ENCODE measurements around the gene NT5C3B.

NT5C3B gene

DNA sequence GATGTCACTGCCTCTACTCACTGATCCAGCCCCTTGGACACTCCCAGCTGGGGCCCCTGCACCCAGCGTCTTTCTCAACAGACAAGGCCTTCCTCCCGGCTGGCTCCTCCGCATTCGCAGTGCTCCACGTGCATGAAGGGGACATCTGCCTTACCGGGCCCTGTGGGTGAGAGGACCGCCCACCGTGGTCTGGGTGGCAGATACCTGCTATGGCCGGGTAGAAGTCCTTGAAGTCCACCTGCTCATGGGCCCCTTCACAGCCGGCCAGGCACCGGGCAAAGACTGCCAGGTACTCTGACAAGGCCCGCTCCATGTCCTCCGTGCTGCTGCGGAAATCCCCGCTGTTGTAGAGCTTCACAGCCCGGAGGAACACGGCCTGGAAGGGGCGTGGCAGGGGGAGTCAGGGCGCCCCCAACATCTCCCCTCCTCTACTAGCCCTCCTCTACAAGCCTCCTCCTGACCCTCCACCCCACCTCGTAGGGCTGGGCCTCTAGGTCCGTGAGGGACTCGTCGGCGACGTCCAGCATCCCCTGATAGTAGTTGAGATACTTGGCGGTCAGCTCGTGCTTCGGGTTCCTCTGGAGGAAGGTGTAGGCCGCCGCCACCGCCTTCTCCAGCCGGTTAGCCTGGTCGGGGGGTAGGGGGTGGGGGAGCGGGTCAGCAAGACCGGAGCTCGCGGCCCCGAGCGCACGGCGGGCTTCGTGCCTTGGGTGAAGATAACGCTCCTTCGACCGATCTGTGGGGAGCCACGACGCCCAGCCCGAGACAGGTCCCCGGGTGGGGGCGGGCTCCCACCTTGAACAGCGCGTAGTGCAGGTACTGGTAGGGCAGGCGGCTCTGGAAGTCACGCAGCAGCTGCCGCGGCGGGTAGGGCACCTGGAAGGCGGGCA lies 25.1 kb downstream of the NT5C3B start:
- DNase-seq (ENCODE audit: low read depth), result no peak

DNA sequence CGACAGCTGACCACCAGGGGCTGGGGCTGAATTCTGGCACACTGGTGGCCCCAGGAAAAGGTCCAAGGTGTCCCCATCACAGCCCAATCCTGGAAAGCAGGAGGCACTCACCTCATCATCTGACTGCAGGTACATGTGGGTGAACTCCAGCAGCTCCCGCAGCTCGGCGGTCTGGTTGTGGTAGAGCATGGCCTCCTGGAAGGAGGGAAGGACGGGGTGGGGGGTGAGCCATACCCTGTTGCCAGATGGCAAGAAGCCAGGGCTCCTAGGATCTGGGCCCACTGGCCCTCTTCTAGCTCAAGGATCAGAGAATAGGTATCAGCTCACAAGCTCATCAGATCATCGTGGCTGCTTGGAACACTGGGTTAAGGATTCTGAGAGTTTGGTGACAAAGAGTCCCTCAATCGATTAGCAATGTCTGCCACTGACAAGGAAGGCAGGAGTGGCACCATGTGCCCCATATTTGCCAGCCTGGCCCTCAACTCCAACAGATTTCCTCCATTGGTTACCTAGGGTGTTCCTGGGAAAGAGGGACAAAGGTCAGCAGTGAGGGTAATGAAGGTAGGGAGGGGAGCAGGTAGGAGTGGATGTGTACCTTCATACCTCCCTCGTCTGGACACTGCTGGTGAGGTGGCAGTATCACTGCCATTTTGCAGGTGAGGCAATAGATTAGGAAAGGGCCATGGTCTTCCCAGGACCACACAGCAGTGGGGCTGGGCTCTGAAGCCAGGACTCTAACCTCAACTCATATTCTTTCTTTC lies 29.2 kb downstream of the NT5C3B start:
- no peak for DNase-seq (ENCODE audit: low read depth)

DNA sequence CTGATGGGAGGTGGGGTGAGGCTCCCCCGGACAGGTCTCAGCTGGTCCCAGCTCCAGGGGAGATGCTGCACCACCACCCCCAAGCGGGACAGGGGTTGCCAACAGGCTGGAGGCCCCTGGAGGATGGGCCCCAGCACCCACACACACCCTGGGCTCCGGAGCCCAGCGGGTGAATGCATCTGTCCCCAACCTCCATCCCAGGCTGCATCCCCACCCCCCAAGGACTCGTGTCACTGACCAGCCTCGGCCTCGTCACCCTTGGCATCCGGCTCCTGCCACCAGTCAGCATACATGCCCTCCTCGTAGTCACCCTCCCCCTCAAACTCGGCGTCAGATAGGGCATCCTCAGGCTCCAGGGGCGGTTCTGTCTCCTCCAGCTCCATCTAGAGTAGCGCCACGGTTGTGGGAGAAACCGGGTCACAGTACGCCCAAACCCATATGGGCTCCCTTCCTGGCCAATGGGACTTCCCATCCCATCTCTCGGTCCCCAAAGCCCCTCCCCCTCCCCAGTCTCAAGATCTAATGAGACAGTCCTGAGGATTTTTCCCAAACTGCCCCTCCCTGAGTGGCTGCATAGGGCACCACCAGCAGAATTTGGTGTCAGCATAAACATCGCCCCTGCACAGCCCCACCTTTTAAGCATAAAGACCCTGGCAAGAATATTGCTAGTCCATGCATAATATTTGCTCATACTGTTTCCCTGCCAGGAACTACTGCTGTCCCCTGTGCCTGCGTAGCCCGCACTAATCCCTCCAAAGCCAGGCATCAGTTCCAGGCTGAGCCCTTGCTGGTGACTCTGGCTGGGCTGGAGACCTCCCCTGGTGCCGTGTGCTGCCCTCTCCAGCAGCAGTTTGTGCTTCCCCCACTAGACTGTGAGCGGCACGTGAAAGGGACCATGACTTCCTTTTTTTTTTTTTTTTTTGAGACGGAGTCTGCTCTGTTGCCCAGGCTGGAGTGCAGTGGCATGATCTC lies 32.7 kb downstream of the NT5C3B start:
- DNase-seq (ENCODE audit: low read depth), result no peak

DNA sequence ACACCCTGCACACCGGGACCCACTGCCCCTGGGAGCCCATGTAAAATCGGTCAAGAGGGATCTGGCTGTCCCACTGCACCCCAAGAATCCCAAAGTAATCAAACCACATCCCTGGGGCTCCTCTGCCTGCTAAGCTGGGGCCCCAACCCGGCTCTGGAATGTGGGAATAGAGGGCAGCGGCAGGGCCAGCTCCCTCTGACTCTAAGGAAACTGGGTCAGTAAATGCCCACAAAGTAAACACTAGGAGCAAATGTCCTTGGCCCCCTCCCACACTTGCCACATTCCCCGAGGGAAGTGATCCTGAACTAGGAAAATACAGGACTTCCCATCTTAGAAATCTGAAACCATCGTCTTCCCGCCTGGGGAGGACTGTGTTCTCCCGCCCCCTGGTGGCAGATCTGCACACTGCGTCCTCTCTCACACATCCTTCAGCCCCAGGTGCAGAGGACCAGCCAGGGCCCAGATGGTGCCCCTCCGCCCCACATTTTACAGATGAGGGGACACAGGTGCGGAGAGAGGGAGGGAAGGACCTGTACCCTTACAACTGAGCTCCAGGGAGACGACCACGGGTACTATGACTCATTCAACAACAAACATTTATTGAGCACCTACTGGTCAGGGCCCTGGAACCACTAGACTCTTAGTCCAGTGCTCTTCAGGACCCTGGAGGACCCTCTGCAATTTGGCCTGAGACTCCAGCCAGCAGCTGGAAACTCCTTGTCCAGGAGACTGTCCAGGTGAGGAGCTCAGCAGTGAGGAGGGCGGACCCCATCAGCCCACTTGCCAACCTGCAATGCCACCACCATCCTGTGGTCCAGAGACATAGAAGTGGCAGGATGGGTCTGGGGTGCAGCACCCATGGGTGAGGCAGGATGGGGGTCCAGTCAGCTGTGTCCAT lies 34.4 kb downstream of the NT5C3B start:
- peak; percentile 21 for DNase-seq (ENCODE audit: low read depth)

DNA sequence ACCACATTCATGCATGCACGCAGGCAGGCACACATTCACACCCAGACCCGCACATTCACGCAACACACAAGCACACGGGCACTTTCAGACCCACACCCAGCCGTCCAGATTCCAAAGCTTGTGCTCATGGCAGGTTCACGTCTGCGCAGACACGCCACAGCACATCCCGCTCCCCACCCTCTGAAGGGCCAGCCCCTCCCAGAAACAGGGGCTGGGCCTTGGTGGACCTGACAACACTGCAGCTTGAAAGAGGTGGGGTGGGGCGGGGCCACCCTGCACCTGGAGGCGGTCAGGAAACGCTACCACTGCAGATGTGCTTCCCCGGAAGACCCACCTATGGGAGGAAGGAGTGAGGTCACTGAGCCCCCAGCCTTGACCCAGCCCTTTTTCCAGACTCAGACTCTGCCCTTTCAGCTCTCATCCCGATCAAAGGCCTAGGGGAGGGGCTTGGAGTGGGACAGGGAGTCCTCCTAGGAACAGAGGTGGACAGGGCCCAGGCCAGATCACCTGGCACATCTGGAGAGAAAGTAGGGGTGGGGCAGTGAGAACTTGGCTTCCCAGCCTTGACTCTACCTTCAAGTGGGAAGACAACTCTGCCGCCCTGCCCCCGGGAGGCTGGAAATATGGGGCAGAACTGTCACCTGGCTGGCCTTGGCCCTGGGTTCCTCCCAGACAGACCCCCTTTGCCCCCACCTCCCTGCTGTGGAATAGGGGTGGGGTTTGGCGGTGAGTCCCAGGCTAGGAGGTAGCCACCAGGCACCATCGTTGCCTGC lies 35.2 kb downstream of the NT5C3B start:
- DNase-seq (ENCODE audit: low read depth), result no peak

DNA sequence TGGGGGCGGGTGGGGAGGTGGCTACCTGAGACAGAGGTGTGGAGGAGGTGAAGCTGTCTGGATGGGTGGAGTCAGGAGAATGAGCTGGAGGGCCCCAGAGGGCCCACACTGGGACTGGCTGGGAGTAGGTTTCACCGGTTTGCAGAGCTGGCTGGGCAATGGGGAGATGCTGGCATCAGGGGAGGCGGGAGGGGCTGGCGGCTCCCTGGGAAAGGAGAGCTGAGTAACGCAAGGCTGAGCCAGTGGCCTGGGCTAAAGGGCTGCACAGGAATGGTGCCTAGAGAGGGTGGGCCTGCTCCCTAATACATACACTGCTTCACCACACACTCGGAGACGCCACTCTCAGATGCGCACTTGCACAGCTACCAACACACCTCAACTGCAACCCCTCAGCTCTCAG lies 36.7 kb downstream of the NT5C3B start:
- DNase-seq (ENCODE audit: low read depth), result no peak

DNA sequence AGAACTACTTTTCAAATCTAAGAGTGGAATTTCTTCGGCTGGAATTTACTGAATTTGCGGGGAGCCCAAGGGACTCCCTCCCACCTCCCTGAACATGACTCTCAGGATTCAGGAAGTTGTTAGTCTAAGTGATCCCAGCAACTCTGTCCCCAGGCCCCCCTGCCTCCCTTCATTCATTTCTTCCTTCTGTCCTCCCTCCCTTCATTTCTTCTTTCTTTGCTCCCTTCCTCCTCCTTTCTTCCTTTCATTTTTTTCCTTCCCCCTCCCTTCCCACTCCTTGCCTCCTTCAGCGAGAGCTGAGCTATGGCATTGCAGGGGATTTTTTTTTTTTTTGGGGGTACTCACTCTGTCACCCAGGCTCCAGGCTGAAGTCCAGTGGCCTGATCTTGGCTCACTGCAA lies 38.7 kb downstream of the NT5C3B start:
- DNase-seq (ENCODE audit: low read depth), result no peak

DNA sequence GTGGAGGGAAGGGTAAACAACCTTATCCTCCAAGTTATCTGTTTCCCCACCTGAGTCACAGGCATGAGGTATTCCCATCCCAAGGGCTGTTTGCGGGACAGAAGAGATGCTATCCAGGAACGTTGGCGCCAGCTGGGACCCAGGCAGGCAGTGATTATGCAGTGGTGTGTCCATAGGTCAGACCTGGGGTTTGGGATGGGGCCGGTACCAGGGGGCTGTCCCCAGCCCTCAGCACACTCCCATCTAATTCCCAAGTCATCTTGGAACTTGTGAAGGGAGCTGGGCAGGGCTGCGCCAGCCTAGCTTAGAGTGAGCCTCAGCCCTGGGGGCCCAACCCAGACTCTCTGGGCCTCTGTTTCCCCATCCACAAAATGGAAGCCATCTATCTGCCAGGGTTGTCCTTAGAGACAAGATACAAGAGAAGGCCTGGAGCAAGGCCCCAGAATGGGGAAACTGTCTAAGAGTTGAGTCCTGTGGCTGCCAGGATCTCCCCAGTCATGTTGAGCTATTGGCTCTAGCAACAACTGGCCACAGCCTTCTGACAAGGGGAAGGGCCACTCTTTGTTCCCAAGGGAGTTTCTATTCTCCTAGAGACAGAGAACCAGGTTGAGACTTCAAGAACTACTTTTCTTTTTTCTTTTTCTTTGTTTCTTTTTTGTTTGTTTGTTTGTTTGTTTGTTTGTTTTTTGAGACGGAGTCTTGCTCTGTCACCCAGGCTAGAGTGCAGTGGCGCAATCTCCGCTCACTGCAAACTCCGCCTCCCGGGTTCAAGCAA lies 39.7 kb downstream of the NT5C3B start:
- no peak for DNase-seq (ENCODE audit: low read depth)

DNA sequence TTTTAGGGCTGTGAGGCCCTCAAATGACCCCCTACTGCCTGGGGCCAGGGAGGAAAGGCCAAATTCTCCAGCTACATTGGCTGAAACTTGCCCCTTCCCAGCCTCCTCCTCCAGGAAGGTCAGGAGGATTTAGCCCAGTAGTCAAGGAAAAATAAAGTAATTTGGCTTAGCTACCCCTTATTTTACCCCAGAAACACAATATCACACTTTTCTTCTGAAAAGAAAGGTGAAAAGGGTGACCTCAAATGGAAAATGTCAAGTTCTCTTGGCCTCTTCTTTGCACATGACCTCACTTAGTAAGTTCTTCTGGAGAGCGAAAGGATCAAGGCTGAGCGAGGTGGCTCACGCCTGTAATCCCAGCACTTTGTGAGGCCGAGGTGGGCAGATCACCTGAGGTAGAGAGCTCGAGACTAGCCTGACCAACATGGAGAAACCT lies 41.5 kb downstream of the NT5C3B start:
- no peak for DNase-seq (ENCODE audit: low read depth)

DNA sequence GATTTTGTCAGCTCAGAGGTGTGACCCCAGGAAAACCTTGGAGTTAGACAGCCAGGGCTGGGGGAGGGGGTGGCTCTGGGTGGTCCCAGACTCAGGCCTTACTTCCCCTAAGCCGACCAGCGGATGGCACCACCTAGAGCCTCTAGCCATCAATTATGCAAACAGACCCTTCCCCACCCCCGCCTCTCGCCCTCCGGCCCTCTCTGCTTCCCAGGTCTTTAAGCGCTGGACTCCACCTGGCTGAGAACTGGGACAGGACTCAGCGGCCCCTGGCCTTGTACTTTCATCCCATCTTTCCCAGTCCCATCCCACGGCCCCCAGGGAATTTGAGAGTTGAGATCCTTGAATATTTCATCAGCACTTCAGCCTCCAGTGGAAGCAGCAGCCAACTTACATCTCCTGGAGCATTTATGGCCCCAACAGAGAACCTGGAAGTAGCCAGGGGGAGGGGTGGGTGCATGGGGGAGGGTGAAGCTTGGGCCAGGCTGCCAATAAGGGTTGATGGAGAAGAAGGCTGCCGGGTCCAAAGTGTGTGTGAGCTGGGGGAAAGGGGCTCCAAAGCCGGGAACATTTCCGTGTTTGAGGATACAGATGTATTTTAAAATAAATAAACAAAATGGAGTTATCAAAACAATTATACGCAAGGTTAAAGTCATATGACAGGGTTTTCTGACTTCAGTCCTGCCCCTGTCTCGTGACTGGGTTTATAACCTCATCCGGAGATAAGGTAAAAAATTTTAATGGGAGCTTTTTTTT lies 42.1 kb downstream of the NT5C3B start:
- DNase-seq (ENCODE audit: low read depth), result no peak

DNA sequence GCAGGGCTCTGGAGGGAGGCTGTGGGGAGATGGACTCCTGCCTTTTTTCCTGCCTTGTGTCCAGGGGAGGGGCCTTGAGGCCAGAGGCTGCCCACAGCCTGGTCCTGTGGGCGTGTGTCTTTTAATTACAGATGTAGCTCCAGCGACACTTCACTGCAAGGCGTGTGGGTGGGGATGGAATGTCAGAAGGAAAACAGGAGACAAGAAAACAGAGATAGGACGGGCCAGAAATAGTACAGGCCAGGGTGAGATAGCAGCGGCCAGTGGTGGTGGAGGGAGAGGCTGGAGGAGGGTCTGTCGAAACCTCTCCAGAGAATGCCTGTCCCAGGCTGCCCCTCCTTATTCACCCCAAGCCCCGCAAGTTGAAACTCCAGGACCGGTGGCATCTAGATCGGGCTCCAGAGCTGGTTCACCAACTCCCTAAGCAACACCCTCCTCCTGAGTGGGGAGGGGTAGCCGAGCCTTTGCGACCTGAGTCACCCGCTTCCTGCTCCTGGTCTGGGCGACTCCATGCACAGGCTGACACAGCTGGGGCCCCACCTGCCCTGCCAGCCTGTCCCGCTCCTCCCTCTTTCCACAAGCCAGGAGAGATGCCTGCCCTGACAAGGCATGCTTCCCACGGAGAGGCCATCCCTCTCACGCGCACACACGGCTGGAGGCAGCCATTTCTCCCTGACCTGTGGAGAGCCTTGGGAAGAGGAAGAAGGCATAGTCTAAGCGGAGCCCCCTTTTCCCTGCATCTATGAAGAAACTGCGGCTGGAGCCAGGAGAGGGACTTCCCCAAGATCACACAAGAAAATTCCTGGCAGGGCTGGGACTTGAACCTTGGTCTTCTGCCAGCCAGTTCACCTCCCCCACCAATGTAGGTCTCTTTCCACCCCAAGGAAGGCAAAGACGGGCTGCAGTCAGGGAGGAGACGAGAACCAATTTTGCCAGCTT lies 42.9 kb downstream of the NT5C3B start:
- no peak for DNase-seq (ENCODE audit: low read depth)

DNA sequence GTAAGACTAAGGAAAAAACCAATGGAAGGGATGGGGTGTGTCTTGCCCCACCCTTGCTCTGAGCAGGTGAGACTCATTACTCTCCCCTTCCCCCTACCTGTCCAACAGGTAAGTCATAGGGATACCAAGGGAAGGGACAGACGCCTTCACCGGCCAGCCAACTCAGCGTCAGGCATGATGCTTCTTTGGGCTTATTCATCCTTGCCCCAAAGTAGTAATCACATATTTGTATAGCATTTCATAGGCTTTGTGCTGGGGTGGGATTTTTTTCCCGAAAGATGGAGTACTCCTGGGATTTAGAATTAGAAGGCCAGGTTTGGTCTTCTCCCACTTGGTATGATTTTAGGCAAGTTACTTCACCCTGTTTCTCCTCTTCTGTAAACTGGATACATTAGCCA lies 49.0 kb downstream of the NT5C3B start:
- DNase-seq (ENCODE audit: low read depth), result no peak

DNA sequence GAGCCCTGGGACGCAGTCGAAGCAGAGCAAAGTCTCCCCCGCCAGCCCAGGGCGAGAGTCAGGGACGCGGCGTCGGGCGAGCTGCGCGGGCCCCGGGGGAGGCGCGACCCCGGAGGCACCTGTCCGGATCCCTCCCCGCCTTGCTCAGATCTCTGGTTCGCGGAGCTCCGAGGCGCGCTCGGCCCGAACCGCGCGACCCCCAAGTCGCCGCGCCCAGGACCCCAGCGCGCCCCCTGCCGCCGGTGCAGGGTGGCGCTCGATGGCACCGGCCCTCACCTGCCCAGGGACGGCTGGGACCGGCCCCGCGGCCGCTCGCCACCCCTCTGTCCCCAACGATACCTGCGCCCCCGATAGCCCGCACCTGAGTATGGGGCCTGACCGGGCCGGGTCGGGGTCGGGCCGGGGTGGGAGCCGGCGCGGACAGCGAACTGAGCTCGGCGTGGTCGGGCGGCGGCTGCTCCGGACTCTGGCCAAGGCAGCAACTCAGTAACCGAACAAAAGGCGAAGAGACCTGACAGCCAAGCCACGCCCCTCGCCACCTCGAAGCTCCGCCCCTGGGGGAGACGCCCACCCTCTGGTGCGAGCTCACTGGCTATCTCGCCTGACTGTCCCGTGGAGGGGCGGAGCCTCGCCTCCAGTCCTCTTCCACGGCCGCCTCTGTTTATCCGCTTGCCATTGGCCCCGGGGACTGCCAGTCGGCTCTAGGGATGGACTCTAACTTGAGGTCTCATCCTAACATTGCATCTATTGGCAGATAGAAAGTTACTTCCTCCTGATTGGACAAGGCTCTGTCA lies 49.6 kb downstream of the NT5C3B start, which contains the start of gene JUP:
TSS of gene JUP (minus strand) at position 485 of the 794 bp plus-strand sequence. CDS start 14,857 bp downstream, outside the sequence.
- DNase-seq (ENCODE audit: low read depth), result peak; percentile 81

DNA sequence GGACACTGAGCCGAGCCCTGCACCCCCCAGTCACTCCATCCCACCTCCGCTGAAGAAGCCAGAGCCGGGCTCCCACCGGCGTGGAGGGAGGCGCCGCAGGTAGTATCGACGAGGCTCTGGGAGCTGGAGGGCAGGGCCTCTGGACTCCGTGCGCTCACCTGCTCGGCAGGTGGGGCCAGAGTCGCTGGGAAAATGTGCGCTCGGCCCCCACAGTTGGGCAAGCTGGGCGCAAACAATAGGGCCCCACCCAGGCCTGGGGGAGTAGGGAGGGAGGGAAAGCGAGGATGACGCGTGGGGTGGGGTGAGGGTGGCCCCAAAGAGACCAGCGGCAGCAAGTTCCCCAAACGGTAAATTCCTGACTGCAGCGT lies 50.2 kb downstream of the NT5C3B start:
- DNase-seq (ENCODE audit: low read depth), result no peak

DNA sequence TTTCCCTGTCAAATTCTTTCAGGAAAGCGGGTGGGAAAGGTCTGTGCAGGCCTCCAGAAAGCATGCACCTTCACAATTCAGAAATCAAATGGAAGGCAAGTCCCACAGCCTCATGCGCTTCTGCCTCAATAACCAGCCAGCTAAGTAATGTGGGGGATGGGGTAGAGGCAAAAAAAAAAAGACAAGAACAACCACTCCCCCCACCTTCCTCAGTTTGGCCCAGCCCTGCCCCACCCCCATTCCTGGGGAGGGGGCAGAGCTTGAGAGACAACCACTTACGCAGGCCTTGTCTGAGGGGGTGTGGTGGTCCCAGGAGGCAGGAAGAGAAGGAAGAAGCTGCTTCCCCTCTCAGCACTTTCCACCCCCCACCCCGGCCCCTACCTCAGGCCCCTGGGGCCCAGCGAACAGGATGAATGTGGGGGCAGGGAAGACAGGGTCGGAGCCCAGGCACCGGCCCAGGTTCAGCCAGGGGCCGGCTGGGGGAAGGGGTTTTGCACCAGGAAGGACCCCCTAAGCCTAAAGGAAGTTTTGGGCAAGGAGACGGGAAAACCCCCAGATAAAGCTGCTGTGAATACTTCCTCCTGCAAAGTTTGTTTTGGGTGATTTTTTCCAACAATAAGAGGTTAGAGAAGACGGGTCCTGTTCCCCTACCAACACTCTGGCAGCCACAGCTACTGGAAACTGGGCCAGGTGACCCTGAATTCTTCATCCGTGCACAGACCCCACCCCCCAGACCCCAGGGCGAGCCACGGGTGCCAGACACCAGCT lies 50.8 kb downstream of the NT5C3B start:
- no peak for DNase-seq (ENCODE audit: low read depth)

DNA sequence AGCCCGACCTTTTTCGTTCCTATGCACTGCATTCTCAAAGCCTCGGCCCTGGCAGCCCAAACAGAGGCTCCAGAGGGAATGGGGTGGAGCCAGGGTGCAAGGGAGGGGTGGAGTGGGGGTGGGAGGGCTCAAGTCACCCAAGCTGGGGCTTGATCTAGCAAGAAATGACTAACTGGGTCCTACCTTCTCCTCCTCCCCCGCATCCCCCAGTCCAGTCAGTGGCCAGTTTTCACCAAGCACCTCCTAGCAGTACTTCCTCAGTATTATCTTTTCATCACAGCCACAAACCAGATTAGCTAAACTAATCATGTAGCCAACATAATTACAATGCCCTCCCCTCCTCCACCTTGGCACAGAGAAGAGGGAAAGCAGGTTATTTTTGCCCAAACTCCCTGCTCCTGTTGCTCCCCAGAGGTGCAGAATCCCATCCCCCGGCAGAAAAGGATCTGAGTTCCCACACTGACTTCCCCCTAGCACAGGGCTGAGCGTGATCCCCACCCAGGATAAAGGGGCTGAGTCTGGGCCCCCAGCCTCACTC lies 51.8 kb downstream of the NT5C3B start:
- no peak for DNase-seq (ENCODE audit: low read depth)

Data from T-helper 22 cell (primary cell).